ENCODE measurements around the gene SERPINB7. TPM values are rescaled to one million over a fixed set of nuclear protein-coding genes. Genes with fewer than 3 reads are reported as not detected.

SERPINB7 gene, protein sequence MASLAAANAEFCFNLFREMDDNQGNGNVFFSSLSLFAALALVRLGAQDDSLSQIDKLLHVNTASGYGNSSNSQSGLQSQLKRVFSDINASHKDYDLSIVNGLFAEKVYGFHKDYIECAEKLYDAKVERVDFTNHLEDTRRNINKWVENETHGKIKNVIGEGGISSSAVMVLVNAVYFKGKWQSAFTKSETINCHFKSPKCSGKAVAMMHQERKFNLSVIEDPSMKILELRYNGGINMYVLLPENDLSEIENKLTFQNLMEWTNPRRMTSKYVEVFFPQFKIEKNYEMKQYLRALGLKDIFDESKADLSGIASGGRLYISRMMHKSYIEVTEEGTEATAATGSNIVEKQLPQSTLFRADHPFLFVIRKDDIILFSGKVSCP
- total RNA-seq (2012; rRNA removed): 100 and 120 TPM in 2 replicates
- polyA plus RNA-seq (2012; rRNA removed): 76.5 and 79.9 TPM in 2 replicates
- polyA plus RNA-seq (2012; cell fraction: cytosol; rRNA removed): 21.4 and 33.7 TPM in 2 replicates
- polyA plus RNA-seq (2012; cell fraction: nucleus; rRNA removed; ENCODE audit: low replicate concordance): 4.6 and 37.3 TPM in 2 replicates
- percentile 11 among the genes with signal in this experiment for Bru-seq, nascent RNA
- percentile 12 among the genes with signal in this experiment for BruChase-seq, experiment 1, labeled RNA remaining after a 6-hour chase
- BruChase-seq, experiment 2, labeled RNA remaining after a 2-hour chase: percentile 2 among the genes with signal in this experiment
- long read RNA-seq, partial matches to known transcripts: 0 of 1 reads
- long read RNA-seq, other reads (novel, unspliced or antisense): 0 of 1 reads

- H3K79me1 ChIP-seq (ENCODE audit: low read depth in 1 of 2, low read length in 2 of 2): peaks cover 0 to 15% of the 10 kb centered on the region in 2 experiments; a peak in 2 of 4 replicates
- peaks cover 11% of the 10 kb centered on the region for H3K9me1 ChIP-seq (ENCODE audit: insufficient read depth, low read length)
- peak within 1 kb of the TSS; percentile 92 for H3K23ac ChIP-seq (ENCODE audit: low read depth, low read length)
- H3K56ac ChIP-seq (ENCODE audit: extremely low read depth, insufficient read depth, low read length): peak within 1 kb of the TSS; percentile 60
- H2AK5ac ChIP-seq (ENCODE audit: low read depth, low read length): peak within 1 kb of the TSS; percentile 93
- H3K4me2 ChIP-seq (ENCODE audit: low read depth, low read length): peak within 1 kb of the TSS; percentile 64; the same call in 1 of the 2 replicates
- H3K4me3 ChIP-seq (ENCODE audit: insufficient read depth, low read depth, low read length): no peak within 1 kb of the TSS
- dilution Hi-C loops (cut with HindIII; ENCODE audit: low sequenced_read_pairs, unreplicated experiment) (no loop called here), in situ Hi-C loops (cut with MboI; ENCODE audit: low sequenced_read_pairs) (no loop called here), intact Hi-C loops (cut with micrococcal nuclease) (no loop called here)
- H4K91ac ChIP-seq (ENCODE audit: insufficient read depth, low read depth, low read length): peak within 1 kb of the TSS; percentile 88
- H3K18ac ChIP-seq (ENCODE audit: low read depth, low read length): peak within 1 kb of the TSS; percentile 82; the same call in 1 of the 2 replicates
- peak within 1 kb of the TSS; percentile 55; the same call in 1 of the 2 replicates for H4K5ac ChIP-seq (ENCODE audit: low read depth, low read length)
- ATAC-seq (ENCODE audit: low read depth): peak; percentile 91
- CTCF ChIA-PET: no interaction called here
- H2AFZ ChIP-seq (replicated peaks; ENCODE audit: low read length, poor library complexity): peak within 1 kb of the TSS; percentile 69
- peak within 1 kb of the TSS; percentile 68 to 84 for H4K8ac ChIP-seq (ENCODE audit: low read depth in 2 of 2, low read length in 2 of 2)
- no peak within 1 kb of the TSS for H3K9ac ChIP-seq (ENCODE audit: low read depth, low read length)
- no peaks in the 10 kb centered on the region for H3K36me3 ChIP-seq (ENCODE audit: control insufficient read depth, insufficient read depth, low read length)
- peak within 1 kb of the TSS; percentile 68 for H2AK9ac ChIP-seq (replicated peaks; ENCODE audit: low read depth, low read length, poor library complexity)
- no peaks in the 10 kb centered on the region for H3K27me3 ChIP-seq (ENCODE audit: control insufficient read depth, insufficient read depth, low read length)
- peak within 1 kb of the TSS; percentile 99 for H2BK20ac ChIP-seq (ENCODE audit: low read depth, low read length)
- H3K14ac ChIP-seq (replicated peaks; ENCODE audit: low read depth, low read length): peak within 1 kb of the TSS; percentile 93
- no peak within 1 kb of the TSS for H3K27ac ChIP-seq (ENCODE audit: insufficient read depth, low read length)
- peak within 1 kb of the TSS; percentile 82; the same call in 2 of the 3 replicates for H2BK15ac ChIP-seq (ENCODE audit: low read depth, low read length)
- peak within 1 kb of the TSS; percentile 96 for H3K4ac ChIP-seq (ENCODE audit: low read depth, low read length)
- H3K9me3 ChIP-seq (ENCODE audit: control insufficient read depth, insufficient read depth, low read length): no peaks in the 10 kb centered on the region
- H2BK5ac ChIP-seq (ENCODE audit: low read depth, low read length, poor library complexity, severe bottlenecking): peak within 1 kb of the TSS; percentile 93
- POLR2A ChIA-PET (ENCODE audit: unreplicated experiment): no interaction called here
- H3K4me1 ChIP-seq (ENCODE audit: control insufficient read depth, insufficient read depth, low read length): peaks cover 9% of the 10 kb centered on the region; the same call in 1 of the 2 replicates
- peak within 1 kb of the TSS; percentile 98 for H2BK120ac ChIP-seq (ENCODE audit: low read depth, low read length)
- TF ChIP-seq CEBPB (IDR thresholded peaks at IDR 0.05; ENCODE audit: low read depth, low read length) (peak; percentile 52; the same call in 1 of the 2 replicates), FOS (IDR thresholded peaks at IDR 0.05; ENCODE audit: low read depth, low read length) (peak; percentile 64), BHLHE40 (IDR thresholded peaks at IDR 0.05; ENCODE audit: low read depth, low read length) (no peak)
- DNase-seq: peak; percentile 95
- no TSS peak for BruUV-seq (replicated peaks)
- no peaks in the 10 kb centered on the region for H4K20me1 ChIP-seq (ENCODE audit: insufficient read depth, low read length)
- no CpG with 5 or more reads among the region's 2 CpGs for WGBS, 2 experiments (ENCODE audit: extremely low coverage in 2 of 2, insufficient read length in 1 of 2)
Observed at GRCh38 chr18:63775166-63775730, at the start of gene SERPINB7. SERPINB7 (plus strand) TSS chr18:63775418; CDS start chr18:63782373, 6,955 bp downstream.
